GM12864 (cell line): ENCODE data around the gene HRH2.

Source experiments
- DNase-seq: peaks from one replicate; pipeline ENCODE4 v3.0.0-alpha.2; 2011; ENCODE audit warnings: low read depth
- H3K4me3 ChIP-seq: 2 replicates; pipeline ENCODE4 v1.5.1; 2011; ENCODE audit warnings: mild to moderate bottlenecking, low read depth, low read length, control low read depth
- CTCF ChIP-seq: IDR thresholded peaks from 2 replicates; pipeline ENCODE4 v1.5.1; 2011; ENCODE audit warnings: low read depth, mild to moderate bottlenecking, moderate library complexity, low read length, control low read depth, inconsistent platforms; ENCODE audit errors: missing control alignments

The HRH2 gene

GRCh38 chr5:175747539-175748060 lies 89.7 kb downstream of the HRH2 start:
- no peak for TF ChIP-seq CTCF
- no peak for DNase-seq
- H3K4me3 ChIP-seq, result no peak overlapping the region

- H3K4me3 ChIP-seq, result no peak overlapping the region
- DNase-seq, result no peak
- TF ChIP-seq CTCF, result no peak
These were observed 90.8 kb downstream of the HRH2 start for GRCh38 chr5:175748650-175749049.

- no peak overlapping the region for H3K4me3 ChIP-seq
- TF ChIP-seq CTCF, result no peak
- no peak for DNase-seq
These were observed 91.7 kb downstream of the HRH2 start for GRCh38 chr5:175749591-175749990.

GRCh38 chr5:175750511-175750931 lies 92.7 kb downstream of the HRH2 start:
- no peak for TF ChIP-seq CTCF
- DNase-seq, result no peak
- H3K4me3 ChIP-seq, result no peak overlapping the region

- TF ChIP-seq CTCF, result no peak
- H3K4me3 ChIP-seq, result no peak overlapping the region
- no peak for DNase-seq
These were observed 93.5 kb downstream of the HRH2 start for GRCh38 chr5:175751369-175751768.

- no peak for TF ChIP-seq CTCF
- DNase-seq, result no peak
- H3K4me3 ChIP-seq, result no peak overlapping the region
These were observed 95.1 kb downstream of the HRH2 start for GRCh38 chr5:175752826-175753535.
